ENCODE data around the gene TMEM167A. TPM values are rescaled to one million over a fixed set of nuclear protein-coding genes. Genes with fewer than 3 reads are reported as not detected.

TMEM167A gene
- total RNA-seq, 1 experiment from 2014 or later = 139 TPM

DNA sequence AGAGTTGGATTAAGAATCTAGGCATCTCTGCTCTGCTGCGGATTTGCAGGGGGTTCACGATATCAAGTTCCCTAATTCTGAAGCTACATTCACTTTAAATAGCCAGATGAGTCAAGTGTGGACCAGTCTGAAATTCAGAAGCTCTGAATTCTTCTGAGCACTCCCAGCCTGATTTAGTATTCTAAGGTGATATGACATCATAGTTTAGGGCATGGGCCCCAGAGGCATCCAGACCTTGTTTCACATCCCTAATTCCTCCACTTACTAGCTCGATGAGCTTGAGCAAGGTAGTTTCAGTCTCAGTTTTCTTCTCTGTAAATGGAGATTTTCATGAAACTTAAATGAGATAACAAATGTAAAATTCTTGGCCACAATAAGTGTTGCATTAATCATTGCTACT, 65.2 kb downstream of the TMEM167A start:
- Histone ChIP-seq H2BK15ac (ENCODE audit: low read depth, low read length) (no peak overlapping the region), H3K79me2 (ENCODE audit: insufficient read depth, low read length) (no peaks in the 10 kb centered on the region), H3K9me3 (ENCODE audit: control insufficient read depth, low read depth, low read length) (no peaks in the 10 kb centered on the region), H3K27me3 (ENCODE audit: insufficient read depth, low read length) (no peaks in the 10 kb centered on the region), H3K23me2 (ENCODE audit: insufficient read length, low read depth, low read length, poor library complexity, severe bottlenecking) (no peaks in the 10 kb centered on the region), H3K4me1 (ENCODE audit: insufficient read depth, low read length) (no peaks in the 10 kb centered on the region; the same call in 1 of the 2 replicates), H3K9ac (ENCODE audit: extremely low read depth, insufficient read length, low read length) (no peak overlapping the region), H3K4ac (ENCODE audit: low read depth, low read length) (no peak overlapping the region), H3T11ph (ENCODE audit: low read length) (no peak overlapping the region), H2AK5ac (ENCODE audit: insufficient read length, low read length) (no peak overlapping the region), H4K5ac (ENCODE audit: insufficient read length, low read depth, low read length) (no peak overlapping the region), H3K56ac (ENCODE audit: insufficient read length, low read depth, low read length) (no peak overlapping the region), H3K79me1 (ENCODE audit: insufficient read depth, low read depth, low read length, poor library complexity, severe bottlenecking) (no peaks in the 10 kb centered on the region), H4K20me1 (ENCODE audit: control insufficient read depth, insufficient read depth, insufficient read length) (no peaks in the 10 kb centered on the region), H2AFZ (ENCODE audit: low read length) (no peak overlapping the region), H2BK120ac (ENCODE audit: low read depth, low read length, poor library complexity, severe bottlenecking) (no peak overlapping the region), H3K14ac (ENCODE audit: insufficient read depth, low read length) (no peak overlapping the region), H3K4me2 (ENCODE audit: insufficient read depth, insufficient read length, low read length) (no peak overlapping the region), H3K23ac (ENCODE audit: insufficient read length, low read depth, low read length) (no peak overlapping the region), H4K8ac (replicated peaks; ENCODE audit: insufficient read length, low read depth, low read length) (no peak overlapping the region), H4K91ac (ENCODE audit: insufficient read length, low read depth, low read length) (no peak overlapping the region), H3K27ac (ENCODE audit: insufficient read length, low read depth, low read length) (no peak overlapping the region), H2BK5ac (ENCODE audit: insufficient read length, low read length) (no peak overlapping the region), H2BK12ac (ENCODE audit: insufficient read length, low read depth, low read length) (no peak overlapping the region), H3K18ac (ENCODE audit: insufficient read length, low read depth, low read length) (no peak overlapping the region), H2BK20ac (ENCODE audit: low read depth, low read length, poor library complexity, severe bottlenecking) (no peak overlapping the region)
- no peak overlapping the region for H3K27ac Mint-ChIP-seq
- H3K27me3 Mint-ChIP-seq (ENCODE audit: low read depth) = no peaks in the 10 kb centered on the region
- H3K9me3 Mint-ChIP-seq = peaks cover 0 to 4% of the 10 kb centered on the region in 2 experiments; a peak in 3 of 5 replicates
- no CpG with 5 or more reads among the region's 3 CpGs for WGBS (ENCODE audit: extremely low coverage, insufficient read length, low lambda C conversion rate)
- peaks cover 0 to 11% (median 0%) of the 10 kb centered on the region in 3 experiments; a peak in 1 of 7 replicates for H3K36me3 Mint-ChIP-seq (ENCODE audit: insufficient read depth in 1 of 3, low read depth in 3 of 3)
- H3K4me1 Mint-ChIP-seq = peaks cover 22 to 23% of the 10 kb centered on the region in 2 experiments
- no peak for DNase-seq
- H3K4me3 Mint-ChIP-seq = no peak overlapping the region
- TF ChIP-seq, protein P1, sequence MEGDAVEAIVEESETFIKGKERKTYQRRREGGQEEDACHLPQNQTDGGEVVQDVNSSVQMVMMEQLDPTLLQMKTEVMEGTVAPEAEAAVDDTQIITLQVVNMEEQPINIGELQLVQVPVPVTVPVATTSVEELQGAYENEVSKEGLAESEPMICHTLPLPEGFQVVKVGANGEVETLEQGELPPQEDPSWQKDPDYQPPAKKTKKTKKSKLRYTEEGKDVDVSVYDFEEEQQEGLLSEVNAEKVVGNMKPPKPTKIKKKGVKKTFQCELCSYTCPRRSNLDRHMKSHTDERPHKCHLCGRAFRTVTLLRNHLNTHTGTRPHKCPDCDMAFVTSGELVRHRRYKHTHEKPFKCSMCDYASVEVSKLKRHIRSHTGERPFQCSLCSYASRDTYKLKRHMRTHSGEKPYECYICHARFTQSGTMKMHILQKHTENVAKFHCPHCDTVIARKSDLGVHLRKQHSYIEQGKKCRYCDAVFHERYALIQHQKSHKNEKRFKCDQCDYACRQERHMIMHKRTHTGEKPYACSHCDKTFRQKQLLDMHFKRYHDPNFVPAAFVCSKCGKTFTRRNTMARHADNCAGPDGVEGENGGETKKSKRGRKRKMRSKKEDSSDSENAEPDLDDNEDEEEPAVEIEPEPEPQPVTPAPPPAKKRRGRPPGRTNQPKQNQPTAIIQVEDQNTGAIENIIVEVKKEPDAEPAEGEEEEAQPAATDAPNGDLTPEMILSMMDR (conservative IDR thresholded peaks at IDR 0.05) = no peak
